H1 (cell line): ENCODE measurements around the gene ZNF426. TPM values are rescaled to one million over a fixed set of nuclear protein-coding genes. Genes with fewer than 3 reads are reported as not detected.

Experiments used
- BRCA1 ChIP-seq: IDR thresholded peaks from 2 replicates; pipeline ENCODE4 v1.6.1; 2012; ENCODE audit warnings: low read depth, low read length, improper control_type of control experiment
- CREB1 ChIP-seq: IDR thresholded peaks from 2 replicates; pipeline ENCODE4 v1.6.1; 2012; ENCODE audit warnings: inconsistent platforms
- EGR1 ChIP-seq: IDR thresholded peaks from 2 replicates; pipeline ENCODE4 v1.6.1; 2011; ENCODE audit warnings: low read depth, low read length, borderline replicate concordance
- EP300 ChIP-seq, 2 experiments: IDR thresholded peaks; 1 replicate in 1 of 2; 2 replicates in 1 of 2; pipeline ENCODE4 v1.6.1; 2011 to 2012; ENCODE audit warnings: low read depth in 2 of 2, low read length in 2 of 2, mild to moderate bottlenecking in 2 of 2, borderline replicate concordance in 1 of 2, inconsistent platforms in 1 of 2, moderate library complexity in 1 of 2
- JUND ChIP-seq: IDR thresholded peaks from 2 replicates; pipeline ENCODE4 v1.6.1; 2011; ENCODE audit warnings: mild to moderate bottlenecking, improper control_type of control experiment, low read length
- NRF1 ChIP-seq: IDR thresholded peaks from 2 replicates; pipeline ENCODE4 v1.6.1; 2011; ENCODE audit warnings: mild to moderate bottlenecking, low read depth, low read length, improper control_type of control experiment
- POLR2A ChIP-seq, 2 experiments: IDR thresholded peaks; 1 replicate in 1 of 2; 2 replicates in 1 of 2; pipeline ENCODE4 v1.6.1; 2011; ENCODE audit warnings: low read depth in 2 of 2, low read length in 2 of 2, mild to moderate bottlenecking in 2 of 2; ENCODE audit errors: control extremely low read depth in 1 of 2
- POLR2AphosphoS5 ChIP-seq: IDR thresholded peaks from 2 replicates; pipeline ENCODE4 v1.6.1; 2011; ENCODE audit warnings: low read depth, low read length
- polyA plus RNA-seq, 7 experiments: library from polyadenylated mRNA; depleted of rRNA in 3 of 7; stranded (reverse) in 5 of 7; unstranded in 2 of 7; fragments of >200 nt in 5 of 7; fragments of 200-250 nt in 2 of 7; gene quantifications; 1 replicate in 5 of 7; 2 replicates in 1 of 7; 4 replicates in 1 of 7; pipeline versions ENCODE4 v1.2.1 to v1.2.3, GENCODE V29; 2011 to 2013; ENCODE audit warnings: missing spikeins in 2 of 7, mixed read lengths in 2 of 7
- total RNA-seq: library from RNA; stranded (reverse); fragmentation: NEBNext Ultra II Directional; extraction: Animal tissue kit (Norgen Biotek cat#: 25700); gene quantifications from 2 replicates; pipeline ENCODE4 v1.2.1, GENCODE V29; 2021
- TF ChIP-seq, protein P1 (sequence below), 3 experiments: IDR thresholded peaks; 1 replicate in 2 of 3; 2 replicates in 1 of 3; pipeline versions ENCODE4 v1.5.1 to v1.6.1; 2011; ENCODE audit warnings: low read length in 3 of 3, mild to moderate bottlenecking in 3 of 3, inconsistent platforms in 2 of 3, low read depth in 1 of 3, moderate library complexity in 1 of 3; ENCODE audit not compliant: insufficient read depth in 1 of 3; ENCODE audit errors: control extremely low read depth in 1 of 3

ZNF426 gene
- total and polyA plus RNA-seq, 2 of the 8 experiments (the other 6 are each of a cell fraction or from before 2014, with no cell fraction given) = 3.6 to 27.9 TPM

DNA sequence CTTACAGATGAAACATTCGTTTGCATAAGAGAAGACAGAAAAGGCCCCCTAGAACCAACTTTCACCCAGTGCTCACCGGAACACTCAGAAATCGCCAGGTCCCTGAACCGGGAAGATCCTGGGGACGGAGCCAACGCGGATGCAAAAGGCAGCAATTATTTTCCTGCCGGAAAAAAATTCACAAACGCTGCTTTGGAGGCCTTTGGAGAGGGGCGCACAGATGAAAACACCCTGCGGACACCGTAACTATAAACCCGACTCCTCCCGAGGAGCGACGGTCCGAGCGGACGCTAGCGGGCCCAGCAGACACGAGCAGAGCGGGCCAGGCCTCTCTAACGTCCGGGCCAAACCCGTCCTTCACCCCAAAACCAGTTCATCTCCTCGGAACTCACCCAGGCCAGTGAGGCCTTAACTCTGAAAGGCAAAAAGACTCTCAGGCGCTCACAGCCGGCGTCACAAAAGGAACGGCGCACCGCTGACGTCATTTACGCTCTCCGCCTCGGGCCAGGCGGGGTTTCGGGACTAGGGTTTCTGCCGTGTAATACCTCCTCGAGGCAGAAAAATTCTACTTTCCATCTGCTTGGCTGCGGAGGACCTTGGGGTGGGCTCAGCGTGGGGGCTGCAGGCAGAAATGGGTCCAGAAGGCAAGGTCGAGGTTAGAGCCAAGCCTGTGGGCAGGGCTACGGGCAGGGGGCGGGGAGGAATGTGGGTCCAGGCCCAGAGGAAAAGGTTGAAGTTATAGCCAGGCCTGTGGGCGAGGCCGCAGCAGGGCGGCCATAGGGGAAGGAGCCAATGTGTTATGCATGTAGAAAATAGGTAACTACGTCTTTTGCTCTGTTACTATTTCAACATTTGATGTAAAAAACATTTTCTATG is at the start of gene ZNF426 (continued):
- TF ChIP-seq POLR2A (IDR thresholded peaks at IDR 0.05; ENCODE audit: control extremely low read depth in 1 of 2, low read depth in 2 of 2, low read length in 2 of 2) = peak; percentile 88 to 95
- peak; percentile 64 for TF ChIP-seq JUND
- TF ChIP-seq BRCA1 = peak; percentile 56; the same call in 1 of the 2 replicates
- TF ChIP-seq, protein P1, sequence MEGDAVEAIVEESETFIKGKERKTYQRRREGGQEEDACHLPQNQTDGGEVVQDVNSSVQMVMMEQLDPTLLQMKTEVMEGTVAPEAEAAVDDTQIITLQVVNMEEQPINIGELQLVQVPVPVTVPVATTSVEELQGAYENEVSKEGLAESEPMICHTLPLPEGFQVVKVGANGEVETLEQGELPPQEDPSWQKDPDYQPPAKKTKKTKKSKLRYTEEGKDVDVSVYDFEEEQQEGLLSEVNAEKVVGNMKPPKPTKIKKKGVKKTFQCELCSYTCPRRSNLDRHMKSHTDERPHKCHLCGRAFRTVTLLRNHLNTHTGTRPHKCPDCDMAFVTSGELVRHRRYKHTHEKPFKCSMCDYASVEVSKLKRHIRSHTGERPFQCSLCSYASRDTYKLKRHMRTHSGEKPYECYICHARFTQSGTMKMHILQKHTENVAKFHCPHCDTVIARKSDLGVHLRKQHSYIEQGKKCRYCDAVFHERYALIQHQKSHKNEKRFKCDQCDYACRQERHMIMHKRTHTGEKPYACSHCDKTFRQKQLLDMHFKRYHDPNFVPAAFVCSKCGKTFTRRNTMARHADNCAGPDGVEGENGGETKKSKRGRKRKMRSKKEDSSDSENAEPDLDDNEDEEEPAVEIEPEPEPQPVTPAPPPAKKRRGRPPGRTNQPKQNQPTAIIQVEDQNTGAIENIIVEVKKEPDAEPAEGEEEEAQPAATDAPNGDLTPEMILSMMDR (IDR thresholded peaks at IDR 0.05; ENCODE audit: control extremely low read depth in 1 of 3, insufficient read depth in 1 of 3, low read depth in 1 of 3, low read length in 3 of 3) = no peak
- TF ChIP-seq EP300 (IDR thresholded peaks at IDR 0.05; ENCODE audit: borderline replicate concordance in 1 of 2, low read depth in 2 of 2, low read length in 2 of 2) = peak in 1 of 2 experiments; percentile 64; a peak in 1 of 3 replicates
- no peak for TF ChIP-seq NRF1
- TF ChIP-seq EGR1 = no peak
- peak; percentile 82; the same call in 1 of the 2 replicates for TF ChIP-seq POLR2AphosphoS5
- peak; percentile 100 for TF ChIP-seq CREB1
